Effector memory CD4-positive, alpha-beta T cell (primary cell): ENCODE measurements around the gene DDX42.
"Not testable (repeated sequence)": the region's sequence is repeated elsewhere in the genome, so short reads cannot be mapped to it uniquely, and the experiment has no call there.

Source experiments
- DNase-seq, 3 donors: peaks; one replicate each; pipeline ENCODE4 v3.0.0-alpha.2; 2020
- H3K27ac ChIP-seq: 2 replicates; pipeline ENCODE4 v1.7.0; 2013; ENCODE audit warnings: mild to moderate bottlenecking, low read length, moderate library complexity; ENCODE audit not compliant: insufficient read depth, poor library complexity, severe bottlenecking
- H3K27me3 ChIP-seq: replicated peaks from 2 replicates; pipeline ENCODE4 v1.7.0; 2013; ENCODE audit warnings: mild to moderate bottlenecking, low read length; ENCODE audit not compliant: insufficient read depth, control insufficient read depth, poor library complexity, severe bottlenecking
- H3K36me3 ChIP-seq: 2 replicates; pipeline ENCODE4 v1.7.0; 2013; ENCODE audit warnings: mild to moderate bottlenecking, low read length, moderate library complexity; ENCODE audit not compliant: control insufficient read depth, insufficient read depth
- H3K4me1 ChIP-seq: 2 replicates; pipeline ENCODE4 v1.7.0; 2013; ENCODE audit warnings: low read length, mild to moderate bottlenecking; ENCODE audit not compliant: control insufficient read depth, insufficient read depth, poor library complexity, severe bottlenecking
- H3K4me3 ChIP-seq: 2 replicates; pipeline ENCODE4 v1.7.0; 2013; ENCODE audit warnings: low read length, low read depth, mild to moderate bottlenecking; ENCODE audit not compliant: insufficient read depth, poor library complexity, severe bottlenecking
- H3K9me3 ChIP-seq: 2 replicates; pipeline ENCODE4 v1.7.0; 2013; ENCODE audit warnings: mild to moderate bottlenecking, low read length, moderate library complexity; ENCODE audit not compliant: control insufficient read depth

Gene DDX42

GRCh38 chr17:63775420-63775819 is 1.4 kb downstream of the DDX42 start:
- peak overlapping the region; percentile 95 for H3K27ac ChIP-seq
- DNase-seq: no peak
- H3K36me3 ChIP-seq: peaks cover 14% of the 10 kb centered on the region
- peaks cover 32% of the 10 kb centered on the region for H3K4me1 ChIP-seq
- no peaks in the 10 kb centered on the region for H3K9me3 ChIP-seq
- H3K27me3 ChIP-seq: no peaks in the 10 kb centered on the region
- H3K4me3 ChIP-seq: peak overlapping the region; percentile 79

- Histone ChIP-seq H3K9me3 (no peaks in the 10 kb centered on the region), H3K4me1 (peaks cover 14% of the 10 kb centered on the region), H3K27me3 (no peaks in the 10 kb centered on the region), H3K27ac (no peak overlapping the region), H3K36me3 (peaks cover 14% of the 10 kb centered on the region), H3K4me3 (no peak overlapping the region)
- no peak for DNase-seq
These were observed 6.5 kb downstream of the DDX42 start for GRCh38 chr17:63780507-63780906.

- Histone ChIP-seq H3K27ac (no peak overlapping the region), H3K9me3 (no peaks in the 10 kb centered on the region), H3K27me3 (no peaks in the 10 kb centered on the region), H3K4me3 (no peak overlapping the region), H3K36me3 (peaks cover 14% of the 10 kb centered on the region), H3K4me1 (peaks cover 9% of the 10 kb centered on the region)
- no peak for DNase-seq
These were observed 7.0 kb downstream of the DDX42 start for GRCh38 chr17:63780928-63781327.

GRCh38 chr17:63783522-63783921 is 9.6 kb downstream of the DDX42 start:
- no peak for DNase-seq

GRCh38 chr17:63785556-63785955 is 11.6 kb downstream of the DDX42 start:
- Histone ChIP-seq H3K9me3 (no peaks in the 10 kb centered on the region), H3K4me1 (no peaks in the 10 kb centered on the region), H3K36me3 (peaks cover 32% of the 10 kb centered on the region), H3K27ac (no peak overlapping the region), H3K27me3 (no peaks in the 10 kb centered on the region), H3K4me3 (no peak overlapping the region)
- no peak for DNase-seq

More at GRCh38 chr17:63783522-63783921, 9.6 kb downstream of the DDX42 start:
- no peak overlapping the region for H3K27ac ChIP-seq
- H3K27me3 ChIP-seq: no peaks in the 10 kb centered on the region
- no peak overlapping the region for H3K4me3 ChIP-seq
- no peaks in the 10 kb centered on the region for H3K9me3 ChIP-seq
- no peaks in the 10 kb centered on the region for H3K4me1 ChIP-seq
- H3K36me3 ChIP-seq: peaks cover 22% of the 10 kb centered on the region

GRCh38 chr17:63786117-63786516 is 12.1 kb downstream of the DDX42 start:
- H3K9me3 ChIP-seq: no peaks in the 10 kb centered on the region
- no peak for DNase-seq
- no peak overlapping the region for H3K4me3 ChIP-seq
- no peak overlapping the region for H3K27ac ChIP-seq
- no peaks in the 10 kb centered on the region for H3K4me1 ChIP-seq
- H3K36me3 ChIP-seq: peaks cover 35% of the 10 kb centered on the region
- no peaks in the 10 kb centered on the region for H3K27me3 ChIP-seq

GRCh38 chr17:63786971-63787711 is 13.2 kb downstream of the DDX42 start:
- no peaks in the 10 kb centered on the region for H3K27me3 ChIP-seq
- no peak for DNase-seq
- H3K27ac ChIP-seq: no peak overlapping the region
- H3K9me3 ChIP-seq: no peaks in the 10 kb centered on the region
- no peak overlapping the region for H3K4me3 ChIP-seq
- H3K4me1 ChIP-seq: no peaks in the 10 kb centered on the region
- peaks cover 43% of the 10 kb centered on the region for H3K36me3 ChIP-seq

GRCh38 chr17:63790057-63790456 is 16.1 kb downstream of the DDX42 start:
- Histone ChIP-seq H3K4me1 (no peaks in the 10 kb centered on the region), H3K27ac (no peak overlapping the region), H3K36me3 (peaks cover 69% of the 10 kb centered on the region), H3K27me3 (no peaks in the 10 kb centered on the region), H3K9me3 (no peaks in the 10 kb centered on the region), H3K4me3 (no peak overlapping the region)
- DNase-seq: no peak

GRCh38 chr17:63792055-63792729 is 18.2 kb downstream of the DDX42 start:
- no peak for DNase-seq
- Histone ChIP-seq H3K27me3 (no peaks in the 10 kb centered on the region), H3K4me3 (no peak overlapping the region), H3K27ac (no peak overlapping the region), H3K9me3 (no peaks in the 10 kb centered on the region), H3K4me1 (no peaks in the 10 kb centered on the region), H3K36me3 (peaks cover 83% of the 10 kb centered on the region)

GRCh38 chr17:63796375-63796774 is 22.4 kb downstream of the DDX42 start:
- H3K4me3 ChIP-seq, H3K4me1 ChIP-seq, DNase-seq, H3K9me3 ChIP-seq, H3K27me3 ChIP-seq, H3K27ac ChIP-seq: not testable (repeated sequence)
- H3K36me3 ChIP-seq: peaks cover 90% of the 10 kb centered on the region
